Neuronal stem cell (in vitro differentiated cells): ENCODE data around the gene PDGFC.

Source experiments
- DNase-seq: peaks from one replicate; pipeline ENCODE4 v3.0.0-alpha.2; 2013; ENCODE audit warnings: low spot score
- H2AFZ ChIP-seq: one replicate; pipeline ENCODE4 v1.6.1; 2013; ENCODE audit warnings: mild to moderate bottlenecking, low read length, inconsistent platforms
- H2AK5ac ChIP-seq: 2 replicates; pipeline ENCODE4 v1.6.1; 2013; ENCODE audit warnings: low read depth, mild to moderate bottlenecking, inconsistent platforms, low read length, moderate library complexity, mixed read lengths
- H2BK120ac ChIP-seq: 2 replicates; pipeline ENCODE4 v1.6.1; 2013; ENCODE audit warnings: low read depth, mild to moderate bottlenecking, inconsistent platforms, low read length, moderate library complexity, mixed read lengths
- H2BK12ac ChIP-seq: one replicate; pipeline ENCODE4 v1.6.1; 2013; ENCODE audit warnings: low read length, inconsistent platforms
- H2BK15ac ChIP-seq: 2 replicates; pipeline ENCODE4 v1.6.1; 2013; ENCODE audit warnings: mild to moderate bottlenecking, low read length, inconsistent platforms, mixed read lengths
- H2BK5ac ChIP-seq: one replicate; pipeline ENCODE4 v1.6.1; 2013; ENCODE audit warnings: inconsistent platforms, mild to moderate bottlenecking, low read length, moderate library complexity
- H3K14ac ChIP-seq: one replicate; pipeline ENCODE4 v1.6.1; 2013; ENCODE audit warnings: low read length, inconsistent platforms
- H3K18ac ChIP-seq: 2 replicates; pipeline ENCODE4 v1.6.1; 2013; ENCODE audit warnings: low read length, inconsistent platforms
- H3K23ac ChIP-seq: 2 replicates; pipeline ENCODE4 v1.6.1; 2013; ENCODE audit warnings: low read depth, mild to moderate bottlenecking, mixed read lengths, low read length, inconsistent platforms; ENCODE audit not compliant: poor library complexity
- H3K27ac ChIP-seq: replicated peaks from 3 replicates; pipeline ENCODE4 v1.5.1; 2013; ENCODE audit warnings: low read length, inconsistent platforms
- H3K27me3 ChIP-seq, 3 experiments: 2 replicates each; pipeline ENCODE4 v1.6.1; 2013; ENCODE audit warnings: low read length in 3 of 3, mild to moderate bottlenecking in 2 of 3, inconsistent platforms in 1 of 3, low read depth in 1 of 3, mixed read lengths in 1 of 3, moderate library complexity in 1 of 3; ENCODE audit not compliant: control insufficient read depth in 3 of 3, insufficient read depth in 3 of 3
- H3K36me3 ChIP-seq, 2 donors: replicated peaks in 1 of 2; 2 replicates each; pipeline ENCODE4 v1.6.1; 2013; ENCODE audit warnings: low read length in 2 of 2; ENCODE audit not compliant: control insufficient read depth in 2 of 2, insufficient read depth in 2 of 2
- H3K4ac ChIP-seq: 2 replicates; pipeline ENCODE4 v1.6.1; 2013; ENCODE audit warnings: inconsistent platforms, mild to moderate bottlenecking, low read length, moderate library complexity
- H3K4me1 ChIP-seq, 2 donors: 1 replicate in 1 of 2; 2 replicates in 1 of 2; pipeline ENCODE4 v1.6.1; 2013; ENCODE audit warnings: low read length in 2 of 2, low read depth in 1 of 2; ENCODE audit not compliant: control insufficient read depth in 2 of 2, insufficient read depth in 1 of 2
- H3K4me2 ChIP-seq: one replicate; pipeline ENCODE4 v1.6.1; 2013; ENCODE audit warnings: mild to moderate bottlenecking, low read length, inconsistent platforms; ENCODE audit not compliant: insufficient read depth, poor library complexity, severe bottlenecking
- H3K4me3 ChIP-seq, 2 donors: 2 replicates each; pipeline ENCODE4 v1.5.1; 2013; ENCODE audit warnings: low read length in 2 of 2, mild to moderate bottlenecking in 2 of 2, inconsistent platforms in 1 of 2, moderate library complexity in 1 of 2
- H3K79me1 ChIP-seq: one replicate; pipeline ENCODE4 v1.6.1; 2013; ENCODE audit warnings: low read depth, mild to moderate bottlenecking, inconsistent platforms, low read length, moderate library complexity
- H3K9ac ChIP-seq: one replicate; pipeline ENCODE4 v1.6.1; 2013; ENCODE audit warnings: mild to moderate bottlenecking, low read depth, low read length, inconsistent platforms; ENCODE audit not compliant: poor library complexity
- H3K9me3 ChIP-seq, 2 donors: replicated peaks in 1 of 2; 2 replicates each; pipeline versions ENCODE3 to v1.6.1; 2013; ENCODE audit warnings: low read length in 2 of 2, mild to moderate bottlenecking in 2 of 2, inconsistent platforms in 1 of 2, low read depth in 1 of 2, mixed read lengths in 1 of 2, moderate library complexity in 1 of 2; ENCODE audit not compliant: control insufficient read depth in 2 of 2, insufficient read depth in 1 of 2
- H4K8ac ChIP-seq: one replicate; pipeline ENCODE4 v1.6.1; 2013; ENCODE audit warnings: low read depth, mild to moderate bottlenecking, inconsistent platforms, low read length, moderate library complexity
- H4K91ac ChIP-seq: one replicate; pipeline ENCODE4 v1.6.1; 2013; ENCODE audit warnings: low read length, low read depth, mild to moderate bottlenecking, inconsistent platforms; ENCODE audit not compliant: poor library complexity
- WGBS, 2 donors: extraction: QIAGEN DNeasy Blood & Tissue Kit; methylation state at CpG; one replicate each; pipeline ENCODE4 v1.1.7; 2013; ENCODE audit warnings: missing lambda C conversion rate in 2 of 2, mixed read lengths in 1 of 2; ENCODE audit not compliant: insufficient read length in 2 of 2, insufficient replicate concordance in 1 of 2; ENCODE audit errors: extremely low coverage in 2 of 2; 5-methylcytosine and 5-hydroxymethylcytosine counted together

Gene PDGFC

DNA sequence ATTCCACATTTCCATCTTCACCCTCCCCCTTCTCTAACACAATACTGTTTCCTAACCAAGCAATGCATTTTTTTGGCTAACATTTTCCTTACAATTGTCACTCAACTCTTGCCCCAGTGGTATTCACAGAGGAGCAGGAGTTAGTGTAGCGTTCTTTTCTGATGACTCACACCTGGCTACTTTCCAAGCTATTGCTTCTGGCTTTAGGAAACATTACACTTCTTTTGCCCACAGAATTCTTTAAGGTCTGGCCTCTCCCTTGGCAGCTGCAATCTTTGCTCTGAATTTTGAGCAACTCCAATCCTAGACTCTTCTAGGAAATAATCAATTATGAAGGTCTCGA, 27.5 kb upstream of the PDGFC start:
- Histone ChIP-seq H3K27me3 (no peaks in the 10 kb centered on the region), H3K14ac (no peak overlapping the region), H2BK15ac (no peak overlapping the region), H3K9ac (no peak overlapping the region), H3K4me3 (no peak overlapping the region), H2BK120ac (no peak overlapping the region), H2BK12ac (no peak overlapping the region), H3K18ac (no peak overlapping the region), H2AFZ (peak overlapping the region; percentile 32), H3K4me1 (peaks cover 0 to 8% of the 10 kb centered on the region in 2 donors), H3K4ac (no peak overlapping the region), H3K9me3 (peaks cover 0 to 8% of the 10 kb centered on the region in 2 donors), H3K36me3 (no peaks in the 10 kb centered on the region), H3K4me2 (no peak overlapping the region), H4K8ac (no peak overlapping the region), H3K27ac (no peak overlapping the region), H4K91ac (no peak overlapping the region), H3K23ac (no peak overlapping the region), H3K79me1 (no peaks in the 10 kb centered on the region), H2BK5ac (no peak overlapping the region), H2AK5ac (no peak overlapping the region)
- no peak for DNase-seq
- no CpG with 5 or more reads among the region's 2 CpGs for WGBS, 2 donors

DNA sequence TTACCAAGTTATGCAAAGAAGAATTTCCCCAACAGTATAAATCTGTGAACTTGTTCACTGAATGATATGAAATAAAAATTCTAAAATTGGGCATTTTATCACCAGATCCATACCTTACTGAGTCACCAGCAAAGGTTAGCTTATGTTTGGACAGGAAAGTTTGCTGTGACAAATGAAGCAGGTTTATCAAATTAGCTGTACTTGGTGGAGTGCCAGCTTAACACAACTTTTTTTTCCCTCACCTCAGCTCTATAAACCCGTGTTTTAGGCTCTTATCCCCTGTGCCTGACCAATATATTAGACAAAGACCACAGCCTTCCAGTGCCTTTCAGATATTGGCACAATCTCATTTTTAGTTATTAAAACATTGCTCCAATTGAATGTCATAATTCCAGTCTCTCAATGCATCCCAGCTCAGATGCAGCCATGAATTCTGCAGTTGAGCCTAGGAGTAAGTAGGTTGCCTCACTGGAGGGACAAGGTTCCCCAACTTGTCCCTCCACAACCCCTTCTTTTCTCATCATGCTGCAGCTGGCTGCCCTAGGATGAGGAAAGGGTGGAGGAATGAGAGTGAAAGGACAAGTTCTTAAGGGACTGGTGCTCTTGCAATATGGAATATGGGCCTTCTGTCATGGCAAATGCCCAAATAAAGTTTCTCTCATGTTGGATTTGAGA, 27.0 kb upstream of the PDGFC start:
- Histone ChIP-seq H2BK120ac (no peak overlapping the region), H3K4me1 (peaks cover 0 to 8% of the 10 kb centered on the region in 2 donors), H3K9me3 (peaks cover 0 to 8% of the 10 kb centered on the region in 2 donors), H2BK15ac (no peak overlapping the region), H3K36me3 (no peaks in the 10 kb centered on the region), H3K27ac (no peak overlapping the region), H4K91ac (no peak overlapping the region), H3K9ac (no peak overlapping the region), H3K23ac (no peak overlapping the region), H3K4me3 (no peak overlapping the region), H2AFZ (peak overlapping the region; percentile 32), H3K79me1 (no peaks in the 10 kb centered on the region), H3K4ac (no peak overlapping the region), H3K27me3 (no peaks in the 10 kb centered on the region), H2AK5ac (no peak overlapping the region), H3K18ac (no peak overlapping the region), H2BK12ac (no peak overlapping the region), H2BK5ac (no peak overlapping the region), H4K8ac (no peak overlapping the region), H3K14ac (no peak overlapping the region), H3K4me2 (no peak overlapping the region)
- no peak for DNase-seq
- no CpG with 5 or more reads among the region's 1 CpG for WGBS, 2 donors

DNA sequence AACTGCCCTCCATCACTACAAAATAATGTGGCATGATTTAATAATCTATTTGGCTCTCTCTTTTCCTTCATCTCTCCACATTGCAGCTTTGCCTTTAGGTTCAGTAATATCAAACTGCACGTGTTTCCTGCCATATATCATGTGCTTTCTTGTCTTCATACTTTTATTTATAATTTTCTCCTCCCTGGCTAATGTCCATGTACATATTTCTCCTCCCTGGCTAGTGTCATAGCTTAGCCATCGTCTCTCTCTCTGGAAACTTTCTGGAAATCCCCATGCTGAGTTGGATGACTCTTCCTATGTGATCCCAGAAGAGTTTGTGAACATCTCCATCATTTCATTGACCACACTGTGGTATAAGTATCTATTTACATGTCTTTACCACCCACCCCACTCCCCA, 21.3 kb upstream of the PDGFC start:
- Histone ChIP-seq H3K4ac (no peak overlapping the region), H2BK15ac (no peak overlapping the region), H3K79me1 (no peaks in the 10 kb centered on the region), H3K36me3 (no peaks in the 10 kb centered on the region), H3K27ac (no peak overlapping the region), H3K4me3 (no peak overlapping the region), H3K9ac (no peak overlapping the region), H2BK5ac (no peak overlapping the region), H4K8ac (no peak overlapping the region), H3K27me3 (no peaks in the 10 kb centered on the region), H4K91ac (no peak overlapping the region), H2BK120ac (no peak overlapping the region), H3K9me3 (peaks cover 0 to 11% of the 10 kb centered on the region in 2 donors), H3K14ac (no peak overlapping the region), H3K4me2 (no peak overlapping the region), H3K23ac (no peak overlapping the region), H3K4me1 (no peaks in the 10 kb centered on the region), H2BK12ac (no peak overlapping the region), H2AFZ (no peak overlapping the region), H2AK5ac (no peak overlapping the region), H3K18ac (no peak overlapping the region)
- no CpG with 5 or more reads among the region's 2 CpGs for WGBS, 2 donors
- no peak for DNase-seq

DNA sequence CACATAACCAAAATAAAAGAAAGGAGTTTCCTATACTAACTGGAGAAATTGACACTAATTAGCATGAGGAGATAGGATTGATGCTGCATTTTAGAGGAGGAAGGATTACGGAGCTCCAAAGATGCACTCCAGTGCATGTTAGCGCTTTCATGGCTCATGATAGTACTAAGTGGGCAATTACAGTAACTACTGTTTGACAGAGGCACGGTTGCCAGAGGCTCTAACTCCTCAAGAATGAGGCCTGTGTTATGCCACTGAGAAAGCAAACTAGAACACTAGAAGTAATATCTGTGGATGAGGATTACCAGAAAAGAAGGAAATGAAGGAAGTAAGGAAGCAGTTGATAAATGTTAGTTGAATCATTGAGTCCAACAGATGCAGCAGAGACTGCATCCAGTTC, 19.6 kb upstream of the PDGFC start:
- Histone ChIP-seq H2BK12ac (no peak overlapping the region), H2BK5ac (no peak overlapping the region), H2BK15ac (no peak overlapping the region), H3K9ac (no peak overlapping the region), H3K4me2 (no peak overlapping the region), H2AFZ (no peak overlapping the region), H4K8ac (no peak overlapping the region), H2AK5ac (no peak overlapping the region), H3K18ac (no peak overlapping the region), H3K23ac (no peak overlapping the region), H3K36me3 (no peaks in the 10 kb centered on the region), H2BK120ac (no peak overlapping the region), H3K27ac (no peak overlapping the region), H3K79me1 (no peaks in the 10 kb centered on the region), H3K4me3 (no peak overlapping the region), H3K4ac (no peak overlapping the region), H3K9me3 (peaks cover 3% of the 10 kb centered on the region in 2 donors), H3K14ac (no peak overlapping the region), H3K4me1 (no peaks in the 10 kb centered on the region), H3K27me3 (no peaks in the 10 kb centered on the region), H4K91ac (no peak overlapping the region)
- no peak for DNase-seq
- WGBS, 2 donors, result no CpG with 5 or more reads among the region's 3 CpGs
